ENCODE results near the gene PMIS2. TPM values are rescaled to one million over a fixed set of nuclear protein-coding genes. Genes with fewer than 3 reads are reported as not detected.

PMIS2 gene
- total and polyA plus RNA-seq, 3 donors from 2014 or later = 0.74 to 2.0 TPM; not detected in 1

DNA sequence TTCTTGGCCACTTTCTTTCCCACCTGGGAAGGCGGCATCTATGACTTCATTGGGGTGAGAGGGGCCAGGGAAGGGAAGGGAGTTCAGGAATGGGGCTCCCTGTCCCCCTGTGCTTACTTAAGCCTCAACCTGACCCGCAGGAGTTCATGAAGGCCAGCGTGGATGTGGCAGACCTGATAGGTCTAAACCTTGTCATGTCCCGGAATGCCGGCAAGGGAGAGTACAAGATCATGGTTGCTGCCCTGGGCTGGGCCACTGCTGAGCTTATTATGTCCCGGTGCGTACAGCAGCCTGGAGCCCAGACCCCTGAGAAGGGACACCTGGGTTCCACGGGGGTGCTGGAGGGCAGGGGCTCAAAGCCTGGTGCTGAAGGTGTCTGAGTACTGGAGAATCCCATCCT lies 39.4 kb upstream of the PMIS2 start:
- WGBS, 2 donors = 67 to 77% methylated on average over 8 of the region's 8 CpGs
- H3K4me1 ChIP-seq = peaks cover 13% of the 10 kb centered on the region
- H3K27me3 ChIP-seq = no peaks in the 10 kb centered on the region
- peak overlapping the region in 1 of 2 donors; percentile 93 for H3K4me3 ChIP-seq
- TF ChIP-seq, protein P1, sequence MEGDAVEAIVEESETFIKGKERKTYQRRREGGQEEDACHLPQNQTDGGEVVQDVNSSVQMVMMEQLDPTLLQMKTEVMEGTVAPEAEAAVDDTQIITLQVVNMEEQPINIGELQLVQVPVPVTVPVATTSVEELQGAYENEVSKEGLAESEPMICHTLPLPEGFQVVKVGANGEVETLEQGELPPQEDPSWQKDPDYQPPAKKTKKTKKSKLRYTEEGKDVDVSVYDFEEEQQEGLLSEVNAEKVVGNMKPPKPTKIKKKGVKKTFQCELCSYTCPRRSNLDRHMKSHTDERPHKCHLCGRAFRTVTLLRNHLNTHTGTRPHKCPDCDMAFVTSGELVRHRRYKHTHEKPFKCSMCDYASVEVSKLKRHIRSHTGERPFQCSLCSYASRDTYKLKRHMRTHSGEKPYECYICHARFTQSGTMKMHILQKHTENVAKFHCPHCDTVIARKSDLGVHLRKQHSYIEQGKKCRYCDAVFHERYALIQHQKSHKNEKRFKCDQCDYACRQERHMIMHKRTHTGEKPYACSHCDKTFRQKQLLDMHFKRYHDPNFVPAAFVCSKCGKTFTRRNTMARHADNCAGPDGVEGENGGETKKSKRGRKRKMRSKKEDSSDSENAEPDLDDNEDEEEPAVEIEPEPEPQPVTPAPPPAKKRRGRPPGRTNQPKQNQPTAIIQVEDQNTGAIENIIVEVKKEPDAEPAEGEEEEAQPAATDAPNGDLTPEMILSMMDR (IDR thresholded peaks at IDR 0.05) = no peak
- DNase-seq = no peak
- intact Hi-C loops (cut with DNase I; ENCODE audit: low total_unique reads) = loop anchor here (10.0 kb wide), 2 partner anchors 98 to 168 kb away; partner anchors contain the start of genes COX6B1, ETV2 and KMT2B
- H3K27ac ChIP-seq = no peak overlapping the region
- H3K9me3 ChIP-seq = no peaks in the 10 kb centered on the region
- no peaks in the 10 kb centered on the region for H3K36me3 ChIP-seq (ENCODE audit: low read depth, missing control alignments)

GRCh38 chr19:35549174-35549788 lies 36.7 kb upstream of the PMIS2 start:
- no peaks in the 10 kb centered on the region for H3K9me3 ChIP-seq
- no peaks in the 10 kb centered on the region for H3K27me3 ChIP-seq
- no peak overlapping the region for H3K27ac ChIP-seq
- 30 to 44% methylated on average over 6 of the region's 6 CpGs for WGBS, 2 donors
- no peaks in the 10 kb centered on the region for H3K36me3 ChIP-seq (ENCODE audit: low read depth, missing control alignments)
- H3K4me3 ChIP-seq = no peak overlapping the region
- intact Hi-C loops (cut with DNase I; ENCODE audit: low total_unique reads) = loop anchor here (10.0 kb wide), 2 partner anchors 96 to 166 kb away; partner anchors contain the start of genes COX6B1, ETV2 and KMT2B
- peaks cover 12% of the 10 kb centered on the region for H3K4me1 ChIP-seq
- peak; percentile 39 for DNase-seq
- no peak for TF ChIP-seq POLR2A (IDR thresholded peaks at IDR 0.05)
- TF ChIP-seq, protein P1 (IDR thresholded peaks at IDR 0.05) = peak; percentile 59 to 80 (median 69)

DNA sequence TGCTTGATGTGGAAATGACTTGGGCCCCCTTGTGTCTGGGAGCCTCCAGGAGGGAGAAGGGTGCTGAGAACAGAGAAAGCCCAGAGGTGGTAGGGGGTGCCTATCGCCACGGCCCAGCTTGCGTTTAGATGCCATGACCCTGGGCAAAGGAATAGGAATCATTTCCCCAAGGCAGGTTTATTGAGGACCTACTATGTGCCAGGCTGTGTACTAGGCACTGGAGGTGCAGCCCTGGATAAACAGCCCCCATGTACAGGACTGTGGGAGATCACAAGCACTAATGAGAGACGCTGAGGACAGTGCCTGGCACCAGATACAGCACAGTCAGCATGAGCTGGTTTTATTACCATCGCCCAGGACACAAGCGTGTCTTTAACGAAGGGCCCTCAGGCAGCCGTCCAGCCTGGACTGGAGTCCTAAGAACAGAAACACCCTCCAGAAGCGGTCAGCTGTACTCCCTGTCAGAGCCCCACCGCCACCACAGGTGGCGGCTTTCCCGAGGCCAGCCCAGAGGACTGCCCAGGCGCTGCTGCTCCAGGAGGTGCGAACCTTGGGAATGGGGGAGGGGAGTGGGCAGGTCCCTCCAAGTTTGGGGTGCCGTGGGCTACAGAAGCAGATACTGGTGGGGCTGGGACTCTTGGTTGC lies 36.0 kb upstream of the PMIS2 start:
- intact Hi-C loops (cut with DNase I; ENCODE audit: low total_unique reads) = loop anchor here (10.0 kb wide), 2 partner anchors 95 to 165 kb away; partner anchors contain the start of genes COX6B1, ETV2 and KMT2B
- DNase-seq = no peak

GRCh38 chr19:35551091-35551810 lies 34.7 kb upstream of the PMIS2 start:
- DNase-seq = no peak
- H3K27ac ChIP-seq = no peak overlapping the region
- WGBS, 2 donors = 80 to 87% methylated on average over 15 to 21 of the region's 21 CpGs
- intact Hi-C loops (cut with DNase I; ENCODE audit: low total_unique reads) = no loop called here
- no peak overlapping the region for H3K4me3 ChIP-seq
- no peaks in the 10 kb centered on the region for H3K27me3 ChIP-seq
- TF ChIP-seq, protein P1 (IDR thresholded peaks at IDR 0.05) = no peak
- no peak for TF ChIP-seq POLR2A (IDR thresholded peaks at IDR 0.05)
- no peaks in the 10 kb centered on the region for H3K36me3 ChIP-seq (ENCODE audit: low read depth, missing control alignments)
- H3K4me1 ChIP-seq = peaks cover 4% of the 10 kb centered on the region
- no peaks in the 10 kb centered on the region for H3K9me3 ChIP-seq

More for the DNA sequence above, 36.0 kb upstream of the PMIS2 start:
- Histone ChIP-seq H3K9me3 (no peaks in the 10 kb centered on the region), H3K36me3 (ENCODE audit: low read depth, missing control alignments) (no peaks in the 10 kb centered on the region), H3K27me3 (no peaks in the 10 kb centered on the region), H3K4me1 (peaks cover 8% of the 10 kb centered on the region), H3K27ac (no peak overlapping the region), H3K4me3 (no peak overlapping the region)
- no peak for TF ChIP-seq POLR2A (IDR thresholded peaks at IDR 0.05)
- TF ChIP-seq, protein P1 (IDR thresholded peaks at IDR 0.05) = no peak
- WGBS, 2 donors = 74 to 78% methylated on average over 8 to 15 of the region's 15 CpGs
